H9 (cell line): ENCODE results near the gene VAPA. TPM values are rescaled to one million over a fixed set of nuclear protein-coding genes. Genes with fewer than 3 reads are reported as not detected.

Experiments
- DNase-seq: peaks from one replicate; pipeline ENCODE4 v3.0.0-alpha.2; 2017
- H2AFZ ChIP-seq: one replicate; pipeline ENCODE4 v1.6.1; 2013; ENCODE audit warnings: mild to moderate bottlenecking, low read length, control low read depth, moderate library complexity
- H2AK5ac ChIP-seq: 2 replicates; pipeline ENCODE4 v1.6.1; 2013; ENCODE audit warnings: low read length, control low read depth, mixed read lengths; ENCODE audit not compliant: insufficient read length
- H2BK120ac ChIP-seq: one replicate; pipeline ENCODE4 v1.6.1; 2013; ENCODE audit warnings: low read depth, mild to moderate bottlenecking, low read length, control low read depth, inconsistent platforms; ENCODE audit not compliant: poor library complexity, severe bottlenecking
- H2BK12ac ChIP-seq: 2 replicates; pipeline ENCODE4 v1.6.1; 2013; ENCODE audit warnings: low read length, control low read depth, mixed read lengths, low read depth; ENCODE audit not compliant: insufficient read length
- H2BK15ac ChIP-seq: 2 replicates; pipeline ENCODE4 v1.6.1; 2013; ENCODE audit warnings: low read depth, low read length, control low read depth
- H2BK20ac ChIP-seq: one replicate; pipeline ENCODE4 v1.6.1; 2013; ENCODE audit warnings: low read depth, mild to moderate bottlenecking, low read length, control low read depth, inconsistent platforms; ENCODE audit not compliant: poor library complexity, severe bottlenecking
- H2BK5ac ChIP-seq: 2 replicates; pipeline ENCODE4 v1.6.1; 2013; ENCODE audit warnings: low read length, control low read depth, mixed read lengths; ENCODE audit not compliant: insufficient read length
- H3K14ac ChIP-seq: 2 replicates; pipeline ENCODE4 v1.6.1; 2013; ENCODE audit warnings: low read length, control low read depth; ENCODE audit not compliant: insufficient read depth
- H3K18ac ChIP-seq: 2 replicates; pipeline ENCODE4 v1.6.1; 2013; ENCODE audit warnings: low read depth, mild to moderate bottlenecking, mixed read lengths, low read length, control low read depth; ENCODE audit not compliant: insufficient read length
- H3K23ac ChIP-seq: 2 replicates; pipeline ENCODE4 v1.6.1; 2013; ENCODE audit warnings: low read length, control low read depth, mixed read lengths, low read depth; ENCODE audit not compliant: insufficient read length
- H3K23me2 ChIP-seq: 2 replicates; pipeline ENCODE4 v1.6.1; 2013; ENCODE audit warnings: low read depth, mild to moderate bottlenecking, mixed read lengths, low read length, control low read depth; ENCODE audit not compliant: insufficient read length, poor library complexity, severe bottlenecking
- H3K27ac ChIP-seq: 2 replicates; pipeline ENCODE4 v1.5.1; 2013; ENCODE audit warnings: low read length, control low read depth, mixed read lengths, low read depth; ENCODE audit not compliant: insufficient read length
- H3K27me3 ChIP-seq: 2 replicates; pipeline ENCODE4 v1.6.1; 2013; ENCODE audit warnings: low read length, control low read depth, inconsistent platforms; ENCODE audit not compliant: insufficient read depth
- H3K4ac ChIP-seq: 2 replicates; pipeline ENCODE4 v1.6.1; 2013; ENCODE audit warnings: low read depth, mild to moderate bottlenecking, control low read depth, inconsistent platforms, low read length, moderate library complexity
- H3K4me1 ChIP-seq: 2 replicates; pipeline ENCODE4 v1.6.1; 2013; ENCODE audit warnings: low read length, control low read depth, inconsistent platforms; ENCODE audit not compliant: insufficient read depth
- H3K4me2 ChIP-seq: 2 replicates; pipeline ENCODE4 v1.6.1; 2013; ENCODE audit warnings: low read length, control low read depth, mixed read lengths; ENCODE audit not compliant: insufficient read length, insufficient read depth
- H3K56ac ChIP-seq: 2 replicates; pipeline ENCODE4 v1.6.1; 2013; ENCODE audit warnings: low read depth, mild to moderate bottlenecking, mixed read lengths, low read length, control low read depth; ENCODE audit not compliant: insufficient read length
- H3K79me1 ChIP-seq: 2 replicates; pipeline ENCODE4 v1.6.1; 2013; ENCODE audit warnings: low read depth, mild to moderate bottlenecking, moderate library complexity, low read length, control low read depth, inconsistent platforms; ENCODE audit not compliant: insufficient read depth, poor library complexity, severe bottlenecking
- H3K79me2 ChIP-seq: 2 replicates; pipeline ENCODE4 v1.6.1; 2013; ENCODE audit warnings: low read length, control low read depth, inconsistent platforms; ENCODE audit not compliant: insufficient read depth
- H3K9ac ChIP-seq: 2 replicates; pipeline ENCODE4 v1.6.1; 2013; ENCODE audit warnings: low read length, control low read depth, mixed read lengths; ENCODE audit not compliant: insufficient read length; ENCODE audit errors: extremely low read depth
- H3K9me3 ChIP-seq: one replicate; pipeline ENCODE4 v1.6.1; 2013; ENCODE audit warnings: low read depth, low read length, inconsistent platforms; ENCODE audit not compliant: control insufficient read depth
- H3T11ph ChIP-seq: one replicate; pipeline ENCODE4 v1.6.1; 2013; ENCODE audit warnings: mild to moderate bottlenecking, low read length, control low read depth, inconsistent platforms
- H4K20me1 ChIP-seq: one replicate; pipeline ENCODE4 v1.6.1; 2013; ENCODE audit not compliant: control insufficient read depth, insufficient read length, insufficient read depth
- H4K5ac ChIP-seq: 2 replicates; pipeline ENCODE4 v1.6.1; 2013; ENCODE audit warnings: low read depth, mild to moderate bottlenecking, mixed read lengths, low read length, control low read depth; ENCODE audit not compliant: insufficient read length
- H4K8ac ChIP-seq: replicated peaks from 2 replicates; pipeline ENCODE4 v1.6.1; 2013; ENCODE audit warnings: low read length, control low read depth, mixed read lengths, low read depth; ENCODE audit not compliant: insufficient read length
- H4K91ac ChIP-seq: 2 replicates; pipeline ENCODE4 v1.6.1; 2013; ENCODE audit warnings: low read depth, mild to moderate bottlenecking, moderate library complexity, mixed read lengths, low read length, control low read depth; ENCODE audit not compliant: insufficient read length
- H3K27ac Mint-ChIP-seq, 3 experiments: 2 replicates in 2 of 3; 3 replicates in 1 of 3; pipeline ENCODE4 v1.8.0; 2020 to 2021; ENCODE audit warnings: mixed read lengths in 3 of 3, mild to moderate bottlenecking in 1 of 3, moderate library complexity in 1 of 3
- H3K27me3 Mint-ChIP-seq: 2 replicates; pipeline ENCODE4 v1.8.0; 2021; ENCODE audit warnings: low read depth, mild to moderate bottlenecking, moderate library complexity, mixed read lengths
- H3K36me3 Mint-ChIP-seq, 3 experiments: 2 replicates in 2 of 3; 3 replicates in 1 of 3; pipeline ENCODE4 v1.8.0; 2020 to 2021; ENCODE audit warnings: low read depth in 3 of 3, mixed read lengths in 3 of 3; ENCODE audit not compliant: insufficient read depth in 1 of 3
- H3K4me1 Mint-ChIP-seq, 2 experiments: 2 replicates each; pipeline ENCODE4 v1.8.0; 2020; ENCODE audit warnings: mixed read lengths in 2 of 2
- H3K4me3 Mint-ChIP-seq, 2 experiments: 2 replicates in 1 of 2; 3 replicates in 1 of 2; pipeline ENCODE4 v1.8.0; 2020 to 2021; ENCODE audit warnings: mild to moderate bottlenecking in 2 of 2, mixed read lengths in 2 of 2, moderate library complexity in 1 of 2
- H3K9me3 Mint-ChIP-seq, 2 experiments: 2 replicates in 1 of 2; 3 replicates in 1 of 2; pipeline ENCODE4 v1.8.0; 2020; ENCODE audit warnings: mild to moderate bottlenecking in 2 of 2, mixed read lengths in 2 of 2, moderate library complexity in 1 of 2
- CTCF ChIP-seq: fragments of 200-600 bp; sonication (generic); conservative IDR thresholded peaks from 3 replicates; pipeline ENCODE4 v1.8.0; 2021; ENCODE audit warnings: antibody characterized with exemption, mild to moderate bottlenecking
- WGBS: extraction: QIAGEN DNeasy Blood & Tissue Kit; methylation state at CpG from one replicate; pipeline ENCODE4 v1.1.7; 2013; ENCODE audit warnings: missing lambda C conversion rate, low lambda C conversion rate, mixed read lengths; ENCODE audit not compliant: insufficient read length; ENCODE audit errors: extremely low coverage; 5-methylcytosine and 5-hydroxymethylcytosine counted together
- total RNA-seq: library from RNA; stranded (reverse); gene quantifications from 2 replicates; pipeline ENCODE4 v1.2.1, GENCODE V29; 2021

The VAPA gene
- total RNA-seq, 1 experiment from 2014 or later, result 141 TPM

GRCh38 chr18:9996094-9996493, 82.3 kb downstream of the VAPA start:
- Histone ChIP-seq H3K23ac (no peak overlapping the region), H2AK5ac (no peak overlapping the region), H3K4me2 (no peak overlapping the region), H3K27ac (no peak overlapping the region), H3K9me3 (no peaks in the 10 kb centered on the region), H2BK12ac (no peak overlapping the region), H3K9ac (no peak overlapping the region), H4K5ac (no peak overlapping the region), H3K4ac (no peak overlapping the region), H2BK15ac (no peak overlapping the region), H2BK5ac (no peak overlapping the region), H3K79me2 (no peaks in the 10 kb centered on the region), H3K79me1 (no peaks in the 10 kb centered on the region), H4K20me1 (peaks cover 4% of the 10 kb centered on the region), H4K8ac (no peak overlapping the region), H3K14ac (no peak overlapping the region), H3K56ac (no peak overlapping the region), H3K18ac (no peak overlapping the region), H3K27me3 (no peaks in the 10 kb centered on the region), H3K23me2 (no peaks in the 10 kb centered on the region), H3T11ph (no peak overlapping the region), H3K4me1 (no peaks in the 10 kb centered on the region), H2BK120ac (no peak overlapping the region), H2AFZ (no peak overlapping the region), H4K91ac (no peak overlapping the region), H2BK20ac (no peak overlapping the region)
- Mint-ChIP-seq H3K4me3 (no peak overlapping the region), H3K9me3 (peaks cover 8 to 11% of the 10 kb centered on the region in 2 experiments), H3K36me3 (peaks cover 0 to 5% (median 4%) of the 10 kb centered on the region in 3 experiments; a peak in 4 of 7 replicates), H3K4me1 (no peaks in the 10 kb centered on the region), H3K27ac (no peak overlapping the region), H3K27me3 (peaks cover 3% of the 10 kb centered on the region)
- no peak for DNase-seq
- TF ChIP-seq CTCF, result no peak
- 100% methylated on average over 1 of the region's 3 CpGs for WGBS
